ENCODE results near the gene ENOX1.

ENOX1 gene

GRCh38 chr13:43339805-43340550, 446.8 kb downstream of the ENOX1 start:
- DNase-seq = no peak

GRCh38 chr13:43339145-43339804, 447.5 kb downstream of the ENOX1 start:
- DNase-seq = no peak

- DNase-seq = no peak
Measured at GRCh38 chr13:43335764-43336163, 451.0 kb downstream of the ENOX1 start.

GRCh38 chr13:43333176-43333575, 453.6 kb downstream of the ENOX1 start:
- DNase-seq = no peak

GRCh38 chr13:43331672-43332071, 455.1 kb downstream of the ENOX1 start:
- no peak for DNase-seq

DNA sequence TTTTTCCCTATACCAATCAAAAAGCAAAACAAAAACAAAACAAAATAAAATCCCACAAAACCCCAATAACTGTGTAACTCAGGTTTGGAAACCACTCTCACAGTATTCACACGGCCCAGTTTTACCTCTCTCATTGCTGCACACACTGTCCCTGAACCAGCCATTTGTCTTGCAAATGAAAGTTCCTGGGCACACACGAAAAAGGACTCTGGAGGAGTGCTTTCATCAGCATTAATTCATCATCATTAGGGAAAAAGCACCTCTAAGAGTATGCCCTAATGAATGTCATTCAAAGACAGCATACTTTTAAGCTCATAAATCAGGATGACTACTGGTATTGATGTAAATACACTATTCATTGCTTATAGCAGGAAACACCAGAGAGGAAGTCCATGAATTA, 457.1 kb downstream of the ENOX1 start:
- no peak for DNase-seq

DNA sequence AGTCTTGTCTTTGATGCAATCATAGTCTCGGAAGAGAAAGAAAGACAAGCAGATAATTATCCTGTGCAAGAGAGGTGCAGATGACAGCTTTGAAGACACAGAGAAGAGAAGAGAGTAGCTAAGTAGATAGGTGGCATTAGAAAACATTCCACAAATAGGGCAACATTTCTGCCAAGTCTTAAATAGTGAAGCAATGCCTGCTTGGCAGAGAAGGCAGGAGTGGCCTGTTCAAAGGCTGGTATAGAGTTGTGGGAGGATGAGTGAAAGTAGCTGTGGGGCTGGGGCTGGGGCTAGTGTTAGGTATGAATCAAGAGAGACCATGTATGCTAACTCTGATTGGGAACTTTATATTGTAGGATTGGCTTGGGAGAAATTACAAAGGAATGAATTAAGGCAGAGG, 457.9 kb downstream of the ENOX1 start:
- no peak for DNase-seq

- no peak for DNase-seq
Measured at GRCh38 chr13:43326100-43326499, 460.7 kb downstream of the ENOX1 start.

DNA sequence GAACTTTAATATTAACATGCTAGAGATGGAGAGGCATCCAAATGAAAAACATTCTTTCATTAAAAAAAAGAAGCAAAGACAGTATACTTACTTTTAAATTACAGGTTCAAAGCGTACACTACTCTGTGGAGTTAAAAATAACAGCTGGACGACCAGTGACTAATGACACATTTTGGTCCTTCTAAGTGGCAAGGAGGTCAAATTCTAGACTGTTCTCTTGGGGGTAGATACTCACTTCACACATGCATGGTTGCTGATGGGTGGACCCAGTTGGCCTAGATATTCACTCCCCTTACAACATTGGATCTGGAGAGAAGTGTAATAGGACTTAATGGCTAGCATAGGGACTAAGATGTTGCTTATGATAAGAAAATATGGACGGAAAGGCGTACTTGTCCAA, 461.1 kb downstream of the ENOX1 start:
- DNase-seq = no peak

DNA sequence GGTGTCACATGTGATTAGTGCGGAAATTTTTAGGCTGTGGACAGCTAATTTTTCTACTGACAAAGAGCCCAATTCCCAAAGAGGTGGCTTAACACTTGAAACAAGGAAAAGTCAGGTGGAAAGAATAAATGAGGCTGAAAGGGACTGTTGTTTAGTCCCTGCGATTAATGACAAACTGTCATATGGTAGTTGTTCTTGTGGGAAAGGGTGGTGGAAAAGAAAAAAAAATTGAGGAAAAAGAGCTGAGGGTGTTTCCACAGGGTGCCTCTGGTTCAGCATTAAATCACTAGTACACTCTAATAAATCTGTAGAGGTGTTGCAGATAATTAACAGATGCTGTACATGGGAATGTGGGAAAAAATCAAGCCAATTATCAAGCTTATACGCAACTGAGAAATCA, 462.6 kb downstream of the ENOX1 start:
- no peak for DNase-seq

DNA sequence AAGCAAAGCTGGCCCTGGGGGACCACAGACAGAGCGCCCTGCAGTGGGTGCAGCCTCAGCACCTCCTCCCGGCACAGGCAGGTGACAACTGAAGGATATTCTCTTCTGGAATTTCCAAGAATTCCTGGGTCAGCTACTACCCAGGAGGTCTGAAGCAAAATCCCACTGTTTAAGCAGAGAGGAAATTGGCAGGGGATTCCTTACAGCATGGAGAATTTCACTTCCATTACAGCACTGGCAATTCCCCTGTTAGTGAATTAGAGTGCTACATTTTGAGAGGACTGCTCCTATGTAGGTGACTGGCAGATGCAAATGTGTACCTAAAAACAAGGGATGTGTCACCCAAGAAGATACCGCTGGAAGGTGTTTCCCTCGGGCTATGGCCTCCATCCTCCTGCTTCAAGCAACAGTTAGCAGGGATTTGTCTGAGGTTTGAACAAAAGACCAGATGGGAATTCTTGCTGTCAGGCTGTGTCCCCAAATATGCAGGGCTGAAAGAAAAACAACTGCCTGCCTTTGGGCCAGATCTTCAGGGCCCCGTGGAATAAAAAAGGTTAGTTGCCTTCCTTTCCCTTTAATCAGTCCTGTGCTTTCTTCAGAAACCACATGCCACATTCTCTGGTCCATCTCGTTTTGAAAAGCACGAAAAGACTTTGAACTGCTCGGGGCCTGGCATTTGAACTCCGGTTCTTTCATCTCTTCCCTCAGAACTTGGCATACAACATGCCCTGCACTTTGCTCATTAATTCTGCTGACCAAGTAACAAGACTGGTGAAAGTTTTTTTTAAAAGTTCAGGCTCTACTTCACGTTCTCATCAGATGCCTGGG, 466.9 kb downstream of the ENOX1 start:
- DNase-seq = no peak

DNA sequence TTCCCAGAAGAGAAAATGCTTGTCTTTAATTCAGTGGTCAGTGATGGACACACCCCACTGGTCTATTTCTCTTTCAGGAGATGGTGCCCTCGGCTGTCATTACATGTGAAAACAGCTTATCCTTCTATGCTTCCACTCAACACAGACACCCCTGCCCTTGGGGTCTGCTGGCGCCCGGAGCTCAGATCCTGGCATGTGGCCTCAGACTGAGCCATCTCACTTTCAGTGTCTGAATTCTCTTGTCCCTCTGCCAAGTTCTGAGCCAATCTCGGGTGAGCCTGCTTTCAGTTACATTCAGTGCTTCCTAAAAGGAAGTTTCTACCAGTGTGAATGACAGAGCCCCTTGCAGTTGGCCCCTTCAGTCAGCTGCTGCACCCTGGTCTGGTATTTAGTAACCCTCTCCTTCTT, 469.8 kb downstream of the ENOX1 start:
- DNase-seq = no peak

- DNase-seq = no peak
Measured at GRCh38 chr13:43316281-43316680, 470.5 kb downstream of the ENOX1 start.

GRCh38 chr13:43315522-43315921, 471.2 kb downstream of the ENOX1 start:
- no peak for DNase-seq

DNA sequence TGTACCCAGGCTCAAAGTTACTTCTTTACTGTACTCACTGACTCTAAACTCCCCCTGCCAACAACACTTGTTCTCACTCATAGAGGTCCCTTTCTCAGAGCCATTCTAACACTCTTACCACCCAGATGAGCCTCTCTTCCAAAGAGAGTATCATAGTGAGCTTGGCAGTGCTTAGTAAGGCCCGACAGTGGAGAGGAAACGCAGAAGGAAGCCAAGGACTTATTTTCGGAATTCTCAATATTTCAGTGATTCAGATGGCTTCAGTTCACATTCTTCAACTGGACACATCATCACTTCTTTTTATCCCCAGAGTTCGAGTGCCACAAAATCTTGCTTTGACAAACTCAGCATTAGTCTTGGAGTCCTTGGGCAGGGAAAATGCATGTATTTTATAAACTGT, 477.5 kb downstream of the ENOX1 start:
- no peak for DNase-seq

- DNase-seq = no peak
Measured at GRCh38 chr13:43307921-43308433, 478.8 kb downstream of the ENOX1 start.

DNA sequence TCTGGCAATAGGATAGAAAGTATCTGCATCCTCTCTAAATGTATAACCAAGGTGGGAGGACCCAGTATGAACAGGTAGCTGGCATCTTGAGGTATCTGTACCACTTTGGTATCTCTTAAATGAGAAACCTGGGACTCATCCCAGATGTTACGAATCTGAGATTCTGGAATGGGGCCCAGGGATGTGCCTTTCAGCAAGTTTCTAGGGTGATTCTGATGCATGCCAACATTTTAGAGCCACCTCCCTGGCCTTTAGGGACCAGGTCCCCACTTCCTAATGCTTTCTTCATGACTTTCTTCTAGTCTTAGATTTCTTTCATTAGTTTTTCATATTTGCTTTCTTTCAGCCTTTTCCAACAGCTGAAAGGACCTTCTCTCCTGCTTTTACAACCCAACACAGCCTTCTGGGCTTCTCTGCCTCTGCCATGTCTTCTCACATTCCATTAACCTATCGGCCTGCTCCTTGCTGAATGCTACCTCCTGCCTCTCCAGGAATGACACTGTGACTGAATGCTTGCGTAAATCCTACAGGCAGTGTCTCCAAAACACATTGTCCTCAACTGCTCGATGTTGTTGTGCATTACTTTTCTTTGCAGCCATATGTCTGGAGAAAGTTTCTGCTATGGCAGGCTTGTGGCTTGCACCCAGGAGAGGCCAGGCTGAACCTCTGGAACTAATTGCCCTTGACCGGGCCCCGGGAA, 479.4 kb downstream of the ENOX1 start:
- no peak for DNase-seq

- DNase-seq = no peak
Measured at GRCh38 chr13:43306372-43306771, 480.4 kb downstream of the ENOX1 start.

DNA sequence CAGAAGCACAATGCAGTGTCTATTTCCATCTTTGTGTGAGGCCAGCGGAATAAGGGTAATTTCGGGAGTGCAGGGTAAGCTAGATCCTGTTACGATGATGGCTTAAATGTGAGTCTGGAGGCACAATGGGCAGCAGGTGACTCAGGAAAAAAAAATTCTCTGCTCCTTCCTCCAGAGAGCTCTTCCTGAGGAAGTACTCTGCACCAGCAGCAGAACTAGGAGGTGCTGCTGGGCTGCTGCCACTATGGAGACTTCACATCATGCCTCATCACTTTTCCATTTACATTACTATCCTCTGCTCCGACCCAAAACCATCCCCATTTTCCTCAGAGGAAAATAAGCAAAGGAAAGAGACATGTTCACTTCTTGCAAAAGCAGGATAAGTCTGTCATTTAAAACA, 481.4 kb downstream of the ENOX1 start:
- DNase-seq = no peak

- DNase-seq = no peak
Measured at GRCh38 chr13:43304945-43305344, 481.8 kb downstream of the ENOX1 start.

DNA sequence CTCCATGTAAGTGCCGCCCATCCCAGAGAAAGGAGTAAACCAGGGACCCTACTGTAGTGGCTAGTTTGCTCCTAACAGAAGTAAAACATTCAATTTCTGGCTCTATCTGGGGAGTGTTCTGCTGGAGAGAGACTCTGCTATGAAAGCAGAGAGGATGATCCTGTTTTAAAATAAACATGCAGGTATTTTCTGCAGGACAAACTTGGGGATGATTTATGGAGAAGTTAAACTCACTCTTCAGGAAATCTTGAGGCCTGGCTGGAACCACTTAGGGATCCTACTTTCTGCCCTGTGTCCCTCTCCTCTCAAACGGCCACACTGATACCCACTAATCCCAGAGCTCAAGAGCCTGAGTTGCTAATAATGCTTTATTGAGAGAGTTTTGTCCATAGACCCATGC, 482.3 kb downstream of the ENOX1 start:
- DNase-seq = no peak

DNA sequence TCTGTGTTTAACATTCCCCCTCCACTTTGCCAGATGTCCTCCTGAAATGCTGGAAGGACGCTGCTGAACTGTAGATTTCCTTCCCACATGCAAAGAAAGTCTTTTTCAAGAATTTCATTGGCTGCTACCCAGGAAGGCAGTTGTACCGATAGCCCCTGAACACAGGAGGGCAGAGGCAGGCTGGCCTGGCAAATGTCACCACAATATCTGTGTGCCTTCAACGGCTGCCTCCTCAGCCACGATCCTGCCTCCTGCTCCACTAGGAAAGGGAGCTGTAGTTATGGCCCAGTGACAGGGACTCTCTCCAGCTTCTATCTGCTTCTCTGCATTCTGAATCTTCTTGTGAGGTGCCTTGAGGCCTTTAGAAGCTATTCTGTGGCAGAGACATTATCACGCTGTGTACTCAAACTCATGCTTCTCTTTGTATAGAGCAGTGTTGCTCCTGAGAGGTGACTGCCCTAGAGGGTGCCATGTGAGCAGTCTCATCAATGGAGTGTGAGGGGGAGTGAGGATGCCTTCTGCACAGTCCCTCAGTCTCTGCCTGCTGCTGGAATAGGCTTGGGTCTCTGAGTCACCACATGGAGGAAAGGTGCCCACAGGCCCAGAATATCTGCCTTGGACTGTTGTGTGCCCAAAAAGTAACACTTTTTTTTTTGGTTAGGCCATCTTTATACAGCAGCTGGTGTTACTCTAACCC, 483.6 kb downstream of the ENOX1 start:
- DNase-seq = no peak

Data from effector CD8-positive, alpha-beta T cell (primary cell).